Fibroblast of lung (primary cell): ENCODE data around the gene IL3RA. TPM values are rescaled to one million over a fixed set of nuclear protein-coding genes. Genes with fewer than 3 reads are reported as not detected.

Experiments
- DNase-seq, 2 donors: peaks; one replicate each; pipeline versions ENCODE4 v3.0.0 to v3.0.0-alpha.2; 2010; ENCODE audit warnings: low read depth in 2 of 2
- H2AFZ ChIP-seq: 2 replicates; pipeline ENCODE4 v1.5.1; 2012; ENCODE audit warnings: low read length, control low read depth, inconsistent platforms
- H3K27ac ChIP-seq: 2 replicates; pipeline ENCODE4 v1.5.1; 2011; ENCODE audit warnings: low read length, control low read depth; ENCODE audit not compliant: insufficient read depth
- H3K27me3 ChIP-seq: 2 replicates; pipeline ENCODE4 v1.5.1; 2011; ENCODE audit warnings: mild to moderate bottlenecking, low read length; ENCODE audit not compliant: control insufficient read depth, insufficient read depth
- H3K36me3 ChIP-seq: 2 replicates; pipeline ENCODE4 v1.5.1; 2011; ENCODE audit warnings: low read length; ENCODE audit not compliant: control insufficient read depth, insufficient read depth
- H3K4me1 ChIP-seq: 2 replicates; pipeline ENCODE4 v1.5.1; 2011; ENCODE audit warnings: low read length; ENCODE audit not compliant: control insufficient read depth, insufficient read depth; ENCODE audit errors: extremely low read depth
- H3K4me2 ChIP-seq: 2 replicates; pipeline ENCODE4 v1.5.1; 2011; ENCODE audit warnings: low read length, control low read depth; ENCODE audit not compliant: insufficient read depth; ENCODE audit errors: extremely low read depth
- H3K4me3 ChIP-seq, 4 experiments: fragments of 200-600 bp in 1 of 4; sonication (generic) in 1 of 4; replicated peaks in 1 of 4; 2 replicates each; pipeline ENCODE4 v1.5.1; 2011 to 2016; ENCODE audit warnings: low read length in 4 of 4, low read depth in 3 of 4, mild to moderate bottlenecking in 3 of 4, control low read depth in 2 of 4, inconsistent platforms in 1 of 4, mixed read lengths in 1 of 4; ENCODE audit not compliant: insufficient read depth in 1 of 4; ENCODE audit errors: control extremely low read depth in 1 of 4
- H3K79me2 ChIP-seq: 2 replicates; pipeline ENCODE4 v1.5.1; 2012; ENCODE audit warnings: mild to moderate bottlenecking, low read length, inconsistent platforms; ENCODE audit not compliant: control insufficient read depth, insufficient read depth
- H3K9ac ChIP-seq: 2 replicates; pipeline ENCODE4 v1.5.1; 2011; ENCODE audit warnings: mild to moderate bottlenecking, low read length, control low read depth; ENCODE audit not compliant: insufficient read depth
- H3K9me3 ChIP-seq: 2 replicates; pipeline ENCODE4 v1.5.1; 2012; ENCODE audit warnings: low read depth, low read length; ENCODE audit not compliant: control insufficient read depth, insufficient read depth
- H4K20me1 ChIP-seq: 2 replicates; pipeline ENCODE4 v1.5.1; 2011; ENCODE audit warnings: low read length; ENCODE audit not compliant: control insufficient read depth, insufficient read depth; ENCODE audit errors: extremely low read depth
- CTCF ChIP-seq, 2 donors: IDR thresholded peaks in 1 of 2; conservative IDR thresholded peaks in 1 of 2; 1 replicate in 1 of 2; 2 replicates in 1 of 2; pipeline ENCODE4 v1.5.1; 2011 to 2012; ENCODE audit warnings: low read length in 2 of 2, control low read depth in 1 of 2, inconsistent platforms in 1 of 2, low read depth in 1 of 2, mild to moderate bottlenecking in 1 of 2
- EZH2 ChIP-seq: IDR thresholded peaks from 2 replicates; pipeline ENCODE4 v1.5.1; 2012; ENCODE audit warnings: low read length, control low read depth, mild to moderate bottlenecking; ENCODE audit errors: missing control alignments
- polyA plus RNA-seq, 2 donors: library from polyadenylated mRNA; depleted of rRNA in 1 of 2; stranded (reverse) in 1 of 2; unstranded in 1 of 2; fragments of >200 nt; gene quantifications; 2 replicates each; pipeline ENCODE4 v1.2.1, GENCODE V29; 2011 to 2012; ENCODE audit warnings: missing spikeins in 1 of 2
- total RNA-seq: library from RNA; depleted of rRNA; stranded (reverse); fragments of >200 nt; gene quantifications from 2 replicates; pipeline ENCODE4 v1.2.1, GENCODE V29; 2014

The IL3RA gene
- total and polyA plus RNA-seq, 2 donors (not counting 1 experiment from before 2014, with no cell fraction given) = under 0.01 to 0.03 TPM

GRCh38 chrX:1313788-1314187 is 22.8 kb upstream of the IL3RA start:
- Histone ChIP-seq H3K79me2 (no peaks in the 10 kb centered on the region), H3K4me1 (no peaks in the 10 kb centered on the region), H3K9me3 (no peaks in the 10 kb centered on the region), H3K36me3 (no peaks in the 10 kb centered on the region), H3K4me3 (no peak overlapping the region), H3K27ac (no peak overlapping the region), H4K20me1 (no peaks in the 10 kb centered on the region), H3K9ac (no peak overlapping the region), H2AFZ (no peak overlapping the region), H3K4me2 (no peak overlapping the region), H3K27me3 (no peaks in the 10 kb centered on the region)
- no peak for DNase-seq
- TF ChIP-seq EZH2 = no peak
- TF ChIP-seq CTCF (conservative IDR thresholded peaks at IDR 0.05 in 1 of 2, IDR thresholded peaks at IDR 0.05 in 1 of 2; ENCODE audit: low read depth in 1 of 2, low read length in 2 of 2) = no peak

- no peak overlapping the region for H3K4me2 ChIP-seq
- no peaks in the 10 kb centered on the region for H3K9me3 ChIP-seq
- H3K79me2 ChIP-seq = no peaks in the 10 kb centered on the region
- no peak for DNase-seq
- TF ChIP-seq EZH2 (no peak), CTCF (conservative IDR thresholded peaks at IDR 0.05 in 1 of 2, IDR thresholded peaks at IDR 0.05 in 1 of 2; ENCODE audit: low read depth in 1 of 2, low read length in 2 of 2) (no peak)
- no peak overlapping the region for H3K27ac ChIP-seq
- H3K36me3 ChIP-seq = no peaks in the 10 kb centered on the region
- no peaks in the 10 kb centered on the region for H3K4me1 ChIP-seq
- no peak overlapping the region for H3K4me3 ChIP-seq
- H3K9ac ChIP-seq = no peak overlapping the region
- H2AFZ ChIP-seq = no peak overlapping the region
- H3K27me3 ChIP-seq = no peaks in the 10 kb centered on the region
- H4K20me1 ChIP-seq = no peaks in the 10 kb centered on the region
These were observed 20.1 kb upstream of the IL3RA start for GRCh38 chrX:1316527-1316926.

- Histone ChIP-seq H2AFZ (no peak overlapping the region), H3K27ac (no peak overlapping the region), H3K4me2 (no peak overlapping the region), H3K36me3 (no peaks in the 10 kb centered on the region), H3K4me3 (no peak overlapping the region), H3K9ac (no peak overlapping the region), H3K4me1 (no peaks in the 10 kb centered on the region), H4K20me1 (no peaks in the 10 kb centered on the region), H3K9me3 (no peaks in the 10 kb centered on the region), H3K79me2 (no peaks in the 10 kb centered on the region), H3K27me3 (no peaks in the 10 kb centered on the region)
- DNase-seq = no peak
- TF ChIP-seq EZH2 (no peak), CTCF (conservative IDR thresholded peaks at IDR 0.05 in 1 of 2, IDR thresholded peaks at IDR 0.05 in 1 of 2; ENCODE audit: low read depth in 1 of 2, low read length in 2 of 2) (no peak)
These were observed 14.9 kb upstream of the IL3RA start for GRCh38 chrX:1321674-1322073.
